ENCODE data around the gene TBPL2. TPM values are rescaled to one million over a fixed set of nuclear protein-coding genes. Genes with fewer than 3 reads are reported as not detected.

The TBPL2 gene
- total RNA-seq, 1 donor from 2014 or later, result not detected

- no peak for TF ChIP-seq POLR2AphosphoS5 (IDR thresholded peaks at IDR 0.05; ENCODE audit: insufficient read depth in 1 of 2, low read depth in 1 of 2)
- TF ChIP-seq CTCF (IDR thresholded peaks at IDR 0.05), result no peak
- no peak for TF ChIP-seq POLR2A (IDR thresholded peaks at IDR 0.05)
- intact Hi-C loops (cut with DNase I), result loop anchor here (10.0 kb wide), 1 partner anchor 179 kb away; no protein-coding TSS in a partner anchor
- no peaks in the 10 kb centered on the region for H3K27me3 ChIP-seq
These were observed 6.3 kb downstream of the TBPL2 start for GRCh38 chr14:55433880-55434804.

DNA sequence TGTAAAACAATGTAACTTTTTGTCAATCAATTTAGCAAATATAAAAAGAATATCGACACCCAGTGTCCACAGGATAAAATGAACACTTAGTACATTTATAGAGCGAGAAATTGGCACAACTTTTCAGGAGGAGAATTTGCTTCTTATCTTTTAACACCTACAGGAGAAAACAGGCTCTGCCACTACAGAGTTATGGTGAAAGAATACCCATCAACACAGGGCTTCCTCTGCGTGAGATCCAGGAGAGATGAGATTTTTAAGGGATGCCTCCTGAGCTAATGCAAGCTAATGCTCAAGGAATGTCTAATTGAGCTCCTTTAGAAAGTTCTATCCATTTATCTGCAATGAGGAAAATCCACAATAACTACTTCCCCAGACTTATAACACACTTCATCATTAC is 7.8 kb downstream of the TBPL2 start:
- Histone ChIP-seq H3K4me1 (no peaks in the 10 kb centered on the region), H3K27me3 (no peaks in the 10 kb centered on the region), H3K36me3 (no peaks in the 10 kb centered on the region), H3K27ac (no peak overlapping the region), H3K9me3 (no peaks in the 10 kb centered on the region), H3K4me3 (no peak overlapping the region)
- no peak for TF ChIP-seq CTCF (IDR thresholded peaks at IDR 0.05)
- TF ChIP-seq POLR2A (IDR thresholded peaks at IDR 0.05), result no peak
- TF ChIP-seq POLR2AphosphoS5 (IDR thresholded peaks at IDR 0.05; ENCODE audit: insufficient read depth in 1 of 2, low read depth in 1 of 2), result no peak
- intact Hi-C loops (cut with DNase I), result loop anchor here (10.0 kb wide), 1 partner anchor 178 kb away; no protein-coding TSS in a partner anchor
- DNase-seq (ENCODE audit: extremely low spot score in 2 of 2), result peak in 1 of 2 donors; percentile 25

More at GRCh38 chr14:55433880-55434804, 6.3 kb downstream of the TBPL2 start:
- Histone ChIP-seq H3K4me1 (no peaks in the 10 kb centered on the region), H3K4me3 (no peak overlapping the region), H3K27ac (no peak overlapping the region), H3K9me3 (no peaks in the 10 kb centered on the region), H3K36me3 (no peaks in the 10 kb centered on the region)
- DNase-seq (ENCODE audit: extremely low spot score in 2 of 2), result peak in 1 of 2 donors; percentile 80

- H3K4me3 ChIP-seq, result no peak overlapping the region
- intact Hi-C loops (cut with DNase I), result loop anchor here (10.0 kb wide), 1 partner anchor 175 kb away; no protein-coding TSS in a partner anchor
- H3K27ac ChIP-seq, result no peak overlapping the region
- peak in 1 of 2 donors; percentile 52 for DNase-seq (ENCODE audit: extremely low spot score in 2 of 2)
- H3K9me3 ChIP-seq, result no peaks in the 10 kb centered on the region
- H3K36me3 ChIP-seq, result no peaks in the 10 kb centered on the region
- no peaks in the 10 kb centered on the region for H3K27me3 ChIP-seq
- no peaks in the 10 kb centered on the region for H3K4me1 ChIP-seq
- TF ChIP-seq CTCF (IDR thresholded peaks at IDR 0.05), result peak; percentile 13 to 43 (median 18)
- peak in 1 of 2 donors; percentile 28 for TF ChIP-seq POLR2AphosphoS5 (IDR thresholded peaks at IDR 0.05; ENCODE audit: insufficient read depth in 1 of 2, low read depth in 1 of 2)
- TF ChIP-seq POLR2A (IDR thresholded peaks at IDR 0.05), result no peak
These were observed 10.3 kb downstream of the TBPL2 start for GRCh38 chr14:55430024-55430690.

GRCh38 chr14:55427439-55427838 is 13.0 kb downstream of the TBPL2 start:
- intact Hi-C loops (cut with DNase I), result no loop called here
- Histone ChIP-seq H3K27ac (no peak overlapping the region), H3K4me1 (no peaks in the 10 kb centered on the region), H3K27me3 (no peaks in the 10 kb centered on the region), H3K36me3 (no peaks in the 10 kb centered on the region), H3K9me3 (no peaks in the 10 kb centered on the region), H3K4me3 (no peak overlapping the region)
- TF ChIP-seq CTCF (IDR thresholded peaks at IDR 0.05) (no peak), POLR2A (IDR thresholded peaks at IDR 0.05) (no peak), POLR2AphosphoS5 (IDR thresholded peaks at IDR 0.05; ENCODE audit: insufficient read depth in 1 of 2, low read depth in 1 of 2) (no peak)
- DNase-seq (ENCODE audit: extremely low spot score in 2 of 2), result no peak
